ENCODE data around the gene MMAB.

- TF ChIP-seq CTCF (IDR thresholded peaks at IDR 0.05) = no peak
- no peak for TF ChIP-seq EZH2 (IDR thresholded peaks at IDR 0.05)
- TF ChIP-seq EZH2phosphoT487 (IDR thresholded peaks at IDR 0.05) = no peak
Measured at GRCh38 chr12:109568486-109568885, 4.8 kb downstream of the MMAB start.
